Measurements from ENCODE around the gene TMEM267.
"Not testable (repeated sequence)": the region's sequence is repeated elsewhere in the genome, so short reads cannot be mapped to it uniquely, and the experiment has no call there.

Gene TMEM267

GRCh38 chr5:43483298-43484105, at the start of gene TMEM267:
TSS of gene TMEM267 (minus strand) at chr5:43483865. CDS start at chr5:43453969, 29,896 bp downstream.
- DNase-seq (ENCODE audit: low read depth): peak; percentile 74

DNA sequence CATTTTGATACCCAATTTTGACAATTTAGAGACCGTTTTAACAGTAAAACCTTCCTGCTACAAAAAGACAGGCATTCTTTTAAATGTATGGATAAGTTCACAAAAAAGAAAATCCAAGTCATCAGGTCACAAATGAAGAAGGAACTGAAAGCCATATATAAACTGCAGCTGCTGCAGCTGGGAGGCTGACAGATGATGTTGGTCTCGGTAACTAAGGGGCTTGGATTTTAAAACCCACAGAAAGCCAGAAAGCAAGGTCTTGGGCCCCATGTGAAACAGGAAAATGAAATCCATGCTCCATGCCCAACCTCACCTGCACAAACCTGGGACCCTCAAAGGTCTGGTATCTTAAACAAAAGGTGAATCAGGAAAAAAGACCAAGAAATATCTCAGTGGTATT, 47.0 kb upstream of the TMEM267 start:
- DNase-seq (ENCODE audit: low read depth): no peak

- no peak for DNase-seq (ENCODE audit: low read depth)
Observed at GRCh38 chr5:43523662-43524072, 40.0 kb upstream of the TMEM267 start.

DNA sequence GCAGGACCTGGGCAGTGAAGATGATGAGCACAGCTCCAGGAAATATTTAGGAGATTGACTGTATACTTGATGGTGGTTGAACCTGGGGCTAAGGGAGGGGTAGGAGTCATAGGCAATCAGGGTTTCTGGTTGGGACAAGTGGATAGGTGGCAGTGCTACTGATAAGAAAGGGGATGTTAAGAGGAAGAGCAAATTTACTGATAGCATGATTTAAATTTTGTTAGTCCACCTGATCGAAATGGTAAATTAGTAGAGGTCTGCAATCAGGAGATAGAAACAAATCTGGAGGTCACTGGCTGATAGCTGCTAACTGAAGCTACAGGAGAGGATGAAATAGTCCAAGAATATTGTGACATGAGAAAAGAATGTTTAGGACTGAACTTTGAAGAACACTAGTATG, 37.0 kb upstream of the TMEM267 start:
- DNase-seq (ENCODE audit: low read depth): no peak

GRCh38 chr5:43515678-43516048, 32.0 kb upstream of the TMEM267 start:
- no peak for DNase-seq (ENCODE audit: low read depth)

GRCh38 chr5:43514816-43515677, 31.4 kb upstream of the TMEM267 start, which contains the start of gene C5orf34:
TSS of gene C5orf34 (minus strand) at chr5:43515148. CDS start at chr5:43509339, 5,809 bp downstream.
- peak; percentile 90 for DNase-seq (ENCODE audit: low read depth)

- peak; percentile 3 for DNase-seq (ENCODE audit: low read depth)
Observed at GRCh38 chr5:43514471-43514815, 30.8 kb upstream of the TMEM267 start.

DNA sequence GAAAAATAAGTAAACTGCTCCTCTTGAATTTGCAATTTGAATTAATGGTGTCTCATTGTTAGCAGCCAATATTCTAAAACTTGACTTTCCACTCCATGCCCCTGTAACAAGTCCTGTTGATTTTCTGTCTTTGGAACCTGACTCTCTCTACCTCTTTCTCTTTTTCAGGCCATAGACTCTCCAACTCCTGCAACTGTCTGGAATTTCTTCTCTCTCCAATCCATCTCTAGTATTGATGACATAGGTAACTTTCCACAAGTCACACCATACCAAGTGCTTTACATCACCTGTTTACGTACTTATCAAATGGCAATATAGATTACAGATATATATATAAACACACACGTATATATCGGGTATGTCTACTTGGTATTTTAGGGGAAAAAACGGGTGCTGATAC, 30.4 kb upstream of the TMEM267 start:
- DNase-seq (ENCODE audit: low read depth): no peak

GRCh38 chr5:43511062-43511461, 27.4 kb upstream of the TMEM267 start:
- not testable (repeated sequence) for DNase-seq (ENCODE audit: low read depth)

- no peak for DNase-seq (ENCODE audit: low read depth)
Observed at GRCh38 chr5:43498581-43498980, 14.9 kb upstream of the TMEM267 start.

- no peak for DNase-seq (ENCODE audit: low read depth)
Observed at GRCh38 chr5:43497311-43498104, 13.8 kb upstream of the TMEM267 start.

DNA sequence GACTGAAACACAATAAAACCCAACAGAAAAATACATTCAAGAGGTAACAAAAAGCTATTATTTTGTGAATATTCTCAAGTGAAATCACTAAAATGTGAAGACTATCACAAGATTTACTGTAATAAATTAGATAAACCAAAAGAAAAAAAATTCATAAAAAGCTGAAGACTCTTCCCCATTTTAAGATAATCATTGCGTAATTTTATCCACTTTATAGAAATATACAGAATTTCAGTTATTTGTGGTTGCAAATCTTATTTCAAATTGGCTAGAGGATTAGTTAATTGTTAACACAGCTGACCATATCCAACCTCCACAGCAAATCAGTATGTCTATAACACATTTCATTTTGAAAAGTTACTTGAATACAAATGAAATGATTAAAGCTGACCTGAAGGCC, 7.7 kb upstream of the TMEM267 start:
- no peak for DNase-seq (ENCODE audit: low read depth)

DNA sequence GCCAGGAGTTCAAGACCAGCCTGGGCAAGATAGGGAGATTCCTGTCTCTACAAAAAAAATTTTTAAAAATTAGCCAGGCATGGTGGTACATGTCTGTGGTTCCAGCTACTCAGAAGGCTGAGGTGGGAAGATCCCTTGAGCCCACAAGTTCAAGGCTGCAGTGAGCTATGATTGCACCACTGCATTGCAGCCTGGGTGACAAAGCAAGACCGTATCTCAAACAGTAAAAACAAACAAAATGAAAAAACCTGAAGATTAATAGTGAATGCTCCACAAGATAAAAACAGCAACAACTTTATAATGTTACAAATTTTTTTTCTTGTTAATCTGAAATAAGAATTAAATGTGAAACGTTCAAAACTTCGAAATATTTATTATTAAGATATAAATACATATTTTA, 2.7 kb upstream of the TMEM267 start:
- DNase-seq (ENCODE audit: low read depth): no peak

DNA sequence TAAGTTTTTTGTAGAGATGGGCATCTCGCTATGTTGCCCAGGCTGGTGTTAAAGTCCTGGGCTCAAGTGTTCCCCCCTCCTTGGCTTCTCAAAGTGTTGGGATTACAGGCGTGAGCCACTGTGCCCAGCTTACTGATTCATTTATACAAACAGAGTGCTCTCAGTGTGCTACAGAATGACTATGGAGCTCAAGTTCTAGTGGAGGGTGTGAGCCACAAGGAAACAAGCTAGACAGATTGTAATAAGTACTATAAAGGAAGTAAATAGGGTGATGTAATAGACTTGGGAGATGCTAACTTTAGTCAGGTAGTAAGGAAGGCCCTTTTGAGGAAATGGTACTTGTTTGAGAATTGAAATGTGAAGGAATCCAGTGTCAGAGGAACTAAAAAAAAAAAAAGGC, 1.7 kb upstream of the TMEM267 start:
- DNase-seq (ENCODE audit: low read depth): no peak

DNA sequence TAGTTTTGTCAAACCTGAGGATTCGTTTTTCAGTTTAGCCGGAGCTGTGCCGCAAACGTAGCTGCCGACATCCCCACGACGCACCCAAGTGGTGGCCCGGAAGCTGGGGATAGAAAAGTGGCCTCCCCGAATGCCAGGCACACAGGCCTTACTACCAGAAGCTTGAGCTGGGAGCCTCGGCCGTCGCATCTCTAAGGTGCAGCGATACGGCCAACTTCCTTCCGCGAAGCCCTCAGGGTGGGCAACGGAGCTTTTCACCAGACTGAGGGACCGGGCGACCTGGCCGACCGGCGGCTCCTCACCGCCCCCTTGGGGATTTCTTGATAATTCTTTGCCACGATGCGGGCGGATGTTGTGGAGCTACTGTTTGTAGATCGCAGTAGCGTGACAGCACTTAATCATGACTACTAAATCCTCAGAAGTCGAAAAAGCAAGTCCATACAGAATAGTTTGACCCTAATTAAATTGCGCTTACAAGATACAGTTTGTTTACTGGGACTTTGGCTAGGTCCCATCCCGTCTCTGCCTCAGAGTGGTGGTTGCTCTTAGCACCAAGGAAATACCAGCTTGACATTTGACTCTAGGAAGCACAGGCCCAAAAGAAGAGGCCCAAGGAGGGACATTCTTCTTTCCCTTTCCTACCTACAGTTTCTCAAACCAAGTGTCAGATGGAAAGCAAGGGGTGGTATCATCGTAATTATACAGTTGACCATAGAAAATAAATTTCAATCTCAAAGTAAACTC, 613 bp upstream of the TMEM267 start:
- peak; percentile 71 for DNase-seq (ENCODE audit: low read depth)

- no peak for DNase-seq (ENCODE audit: low read depth)
Observed at GRCh38 chr5:43482490-43483297, 971 bp downstream of the TMEM267 start.

GRCh38 chr5:43469671-43470391, 13.8 kb downstream of the TMEM267 start:
- no peak for DNase-seq (ENCODE audit: low read depth)

GRCh38 chr5:43467100-43467499, 16.6 kb downstream of the TMEM267 start:
- no peak for DNase-seq (ENCODE audit: low read depth)

GRCh38 chr5:43465455-43465854, 18.2 kb downstream of the TMEM267 start:
- DNase-seq (ENCODE audit: low read depth): not testable (repeated sequence)

GRCh38 chr5:43461066-43461465, 22.6 kb downstream of the TMEM267 start:
- DNase-seq (ENCODE audit: low read depth): no peak
